ENCODE data around the gene ROR2. TPM values are rescaled to one million over a fixed set of nuclear protein-coding genes. Genes with fewer than 3 reads are reported as not detected.

The ROR2 gene
- total and polyA plus RNA-seq, 7 donors, result 0.46 to 81.7 (median 51.4) TPM

DNA sequence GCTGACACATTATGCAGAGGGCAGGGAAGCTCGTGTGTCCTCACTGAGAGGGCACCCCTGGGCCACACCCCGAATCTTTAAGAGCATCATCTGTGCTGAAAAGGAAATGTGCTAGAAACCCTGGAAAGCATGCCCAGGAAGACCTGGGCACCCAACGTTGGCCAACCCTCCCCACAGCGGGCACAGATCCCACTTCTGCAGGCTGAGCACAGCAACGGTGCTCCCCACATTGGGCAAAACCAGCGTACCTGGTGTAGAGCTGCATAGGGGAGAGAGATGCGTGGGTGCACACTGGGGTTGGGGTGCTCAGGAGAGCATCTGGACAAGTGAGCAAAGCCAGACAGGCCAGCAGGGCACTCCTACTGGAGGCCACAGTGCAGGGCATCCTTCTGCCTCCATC is 32.6 kb downstream of the ROR2 start:
- Histone ChIP-seq H3K4me3 (no peak overlapping the region), H3K4me1 (peaks cover 0 to 95% (median 49%) of the 10 kb centered on the region in 4 donors), H3K27me3 (no peaks in the 10 kb centered on the region), H3K36me3 (no peaks in the 10 kb centered on the region), H3K27ac (no peak overlapping the region), H3K9me3 (no peaks in the 10 kb centered on the region)
- intact Hi-C loops (cut with DNase I), result no loop called here
- 88 to 91% methylated on average over 7 of the region's 7 CpGs for WGBS, 2 donors
- TF ChIP-seq POLR2AphosphoS5 (IDR thresholded peaks at IDR 0.05), result no peak
- DNase-seq, result no peak

DNA sequence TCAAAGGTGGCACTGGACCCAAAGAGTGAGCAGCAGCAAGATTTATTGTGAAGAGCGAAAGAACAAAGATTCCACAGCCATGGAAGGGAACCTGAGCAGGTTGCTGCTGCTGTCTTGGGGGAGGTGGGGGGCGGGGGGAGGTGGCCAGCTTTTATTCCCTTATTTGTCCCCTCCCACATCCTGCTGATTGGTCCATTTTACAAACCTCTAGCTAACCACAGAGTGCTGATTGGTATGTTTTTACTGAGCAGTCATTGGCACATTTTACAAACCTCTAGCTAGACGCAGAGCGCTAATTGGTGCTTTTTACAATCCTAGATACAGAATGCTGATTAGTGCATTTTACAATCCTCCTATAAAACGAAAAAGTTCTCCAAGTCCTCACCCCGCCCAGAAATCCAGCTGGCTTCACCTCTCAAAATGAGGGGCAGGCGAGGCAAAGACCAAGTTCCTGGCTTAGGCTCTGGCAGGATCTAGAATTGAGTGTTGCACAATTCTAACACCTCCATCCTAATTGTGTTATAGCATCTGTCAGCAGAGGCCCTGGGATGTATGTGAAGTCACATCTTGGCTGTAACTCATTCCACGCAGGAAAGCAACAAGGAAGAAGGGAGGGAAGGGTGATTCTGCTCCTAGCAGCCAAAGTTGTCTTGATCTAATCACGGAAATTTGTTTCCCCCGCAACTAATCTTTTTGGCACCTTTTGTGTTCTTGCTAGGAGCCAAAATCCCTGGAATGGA is 34.3 kb downstream of the ROR2 start:
- Histone ChIP-seq H3K9me3 (no peaks in the 10 kb centered on the region), H3K4me1 (peaks cover 0 to 96% (median 54%) of the 10 kb centered on the region in 4 donors), H3K27ac (no peak overlapping the region), H3K4me3 (no peak overlapping the region), H3K27me3 (no peaks in the 10 kb centered on the region), H3K36me3 (no peaks in the 10 kb centered on the region)
- TF ChIP-seq EP300 (IDR thresholded peaks at IDR 0.05), result no peak
- TF ChIP-seq POLR2A (IDR thresholded peaks at IDR 0.05), result no peak
- no peak for TF ChIP-seq POLR2AphosphoS5 (IDR thresholded peaks at IDR 0.05)
- TF ChIP-seq, protein P1, sequence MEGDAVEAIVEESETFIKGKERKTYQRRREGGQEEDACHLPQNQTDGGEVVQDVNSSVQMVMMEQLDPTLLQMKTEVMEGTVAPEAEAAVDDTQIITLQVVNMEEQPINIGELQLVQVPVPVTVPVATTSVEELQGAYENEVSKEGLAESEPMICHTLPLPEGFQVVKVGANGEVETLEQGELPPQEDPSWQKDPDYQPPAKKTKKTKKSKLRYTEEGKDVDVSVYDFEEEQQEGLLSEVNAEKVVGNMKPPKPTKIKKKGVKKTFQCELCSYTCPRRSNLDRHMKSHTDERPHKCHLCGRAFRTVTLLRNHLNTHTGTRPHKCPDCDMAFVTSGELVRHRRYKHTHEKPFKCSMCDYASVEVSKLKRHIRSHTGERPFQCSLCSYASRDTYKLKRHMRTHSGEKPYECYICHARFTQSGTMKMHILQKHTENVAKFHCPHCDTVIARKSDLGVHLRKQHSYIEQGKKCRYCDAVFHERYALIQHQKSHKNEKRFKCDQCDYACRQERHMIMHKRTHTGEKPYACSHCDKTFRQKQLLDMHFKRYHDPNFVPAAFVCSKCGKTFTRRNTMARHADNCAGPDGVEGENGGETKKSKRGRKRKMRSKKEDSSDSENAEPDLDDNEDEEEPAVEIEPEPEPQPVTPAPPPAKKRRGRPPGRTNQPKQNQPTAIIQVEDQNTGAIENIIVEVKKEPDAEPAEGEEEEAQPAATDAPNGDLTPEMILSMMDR (IDR thresholded peaks at IDR 0.05), result no peak
- no peak for DNase-seq
- intact Hi-C loops (cut with DNase I), result no loop called here
- WGBS, 2 donors, result 58 to 77% methylated on average over 10 of the region's 10 CpGs

DNA sequence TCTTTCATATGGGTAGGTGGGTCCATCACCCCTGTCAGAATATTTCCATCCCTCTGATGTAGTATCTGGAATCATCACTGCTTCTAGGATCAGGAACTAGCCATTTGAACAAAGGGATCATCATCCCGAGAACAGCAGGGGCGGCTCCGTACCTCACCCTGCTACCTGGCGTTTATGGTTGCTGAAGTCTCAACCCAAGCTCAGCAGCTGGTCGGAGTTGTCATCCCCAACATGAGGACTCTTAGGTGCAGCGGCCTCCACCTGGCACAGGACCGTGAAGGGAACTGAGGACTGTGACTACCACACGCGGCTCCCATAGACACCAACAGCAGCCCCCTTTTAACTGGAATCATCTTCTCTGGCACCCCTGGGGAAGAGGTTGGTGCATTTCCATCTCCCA is 35.1 kb downstream of the ROR2 start:
- Histone ChIP-seq H3K27me3 (no peaks in the 10 kb centered on the region), H3K4me1 (peaks cover 0 to 94% (median 49%) of the 10 kb centered on the region in 4 donors), H3K36me3 (no peaks in the 10 kb centered on the region), H3K9me3 (no peaks in the 10 kb centered on the region), H3K4me3 (no peak overlapping the region), H3K27ac (peak overlapping the region in 1 of 4 donors; percentile 46)
- no peak for TF ChIP-seq POLR2AphosphoS5 (IDR thresholded peaks at IDR 0.05)
- TF ChIP-seq, protein P1 (IDR thresholded peaks at IDR 0.05), result no peak
- no peak for TF ChIP-seq POLR2A (IDR thresholded peaks at IDR 0.05)
- TF ChIP-seq EP300 (IDR thresholded peaks at IDR 0.05), result no peak
- 96 to 98% methylated on average over 9 of the region's 9 CpGs for WGBS, 2 donors
- intact Hi-C loops (cut with DNase I), result no loop called here
- no peak for DNase-seq

DNA sequence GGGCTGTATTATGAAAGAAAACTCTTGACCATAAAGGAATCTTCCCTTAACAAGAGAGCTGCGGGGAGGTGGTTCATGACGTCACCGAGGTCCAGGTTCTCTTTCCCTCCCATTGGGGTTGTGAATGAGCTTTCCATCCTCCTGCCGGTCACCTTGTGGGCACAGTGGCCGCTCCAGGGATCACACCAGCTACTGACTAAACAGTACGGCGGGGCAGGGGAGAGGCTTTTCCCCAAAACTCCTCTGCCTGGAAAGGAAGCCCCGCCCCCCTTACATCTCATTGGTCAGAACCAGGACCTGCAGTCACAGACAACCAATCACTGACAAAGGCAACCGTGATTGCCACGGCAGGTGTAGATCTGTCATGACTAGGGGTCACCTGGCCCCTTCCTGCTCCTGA is 35.6 kb downstream of the ROR2 start:
- H3K27ac ChIP-seq, result peak overlapping the region in 1 of 4 donors; percentile 46

DNA sequence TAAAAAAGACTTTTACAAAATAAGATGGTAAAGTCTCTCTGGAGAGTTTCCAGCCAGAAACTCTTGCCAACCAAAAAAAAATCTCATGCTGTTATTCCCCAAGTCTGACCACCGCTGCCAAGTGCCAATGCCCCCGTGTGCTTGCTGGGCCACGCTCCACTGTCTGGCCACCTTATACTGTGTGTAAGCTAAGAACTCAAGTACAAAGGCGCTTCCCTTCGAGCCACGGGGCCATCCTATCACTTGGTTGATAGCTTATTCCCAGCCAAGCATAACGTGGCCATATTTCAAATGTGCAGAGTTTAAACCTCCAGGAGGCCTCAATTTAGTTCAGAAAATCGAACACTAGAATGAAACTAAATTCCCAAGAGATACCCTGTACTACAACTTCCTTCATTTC is 36.0 kb downstream of the ROR2 start:
- WGBS, 2 donors, result 86 to 92% methylated on average over 8 of the region's 8 CpGs
- TF ChIP-seq POLR2AphosphoS5 (IDR thresholded peaks at IDR 0.05), result no peak
- no peaks in the 10 kb centered on the region for H3K9me3 ChIP-seq

More for the DNA sequence above, 35.6 kb downstream of the ROR2 start:
- no peaks in the 10 kb centered on the region for H3K9me3 ChIP-seq
- WGBS, 2 donors, result 94 to 95% methylated on average over 10 of the region's 10 CpGs
- no peaks in the 10 kb centered on the region for H3K27me3 ChIP-seq
- TF ChIP-seq POLR2AphosphoS5 (IDR thresholded peaks at IDR 0.05), result no peak
- TF ChIP-seq, protein P1 (IDR thresholded peaks at IDR 0.05), result no peak
- no peak for TF ChIP-seq EP300 (IDR thresholded peaks at IDR 0.05)
- TF ChIP-seq POLR2A (IDR thresholded peaks at IDR 0.05), result no peak
- no peak overlapping the region for H3K4me3 ChIP-seq
- intact Hi-C loops (cut with DNase I), result no loop called here
- no peaks in the 10 kb centered on the region for H3K36me3 ChIP-seq
- H3K4me1 ChIP-seq, result peaks cover 0 to 91% (median 46%) of the 10 kb centered on the region in 4 donors
- DNase-seq, result no peak

More for the DNA sequence above, 36.0 kb downstream of the ROR2 start:
- H3K36me3 ChIP-seq, result no peaks in the 10 kb centered on the region
- intact Hi-C loops (cut with DNase I), result no loop called here
- H3K27me3 ChIP-seq, result no peaks in the 10 kb centered on the region
- DNase-seq, result no peak
- no peak overlapping the region for H3K4me3 ChIP-seq
- H3K4me1 ChIP-seq, result peaks cover 0 to 91% (median 46%) of the 10 kb centered on the region in 4 donors
- peak overlapping the region in 1 of 4 donors; percentile 46 for H3K27ac ChIP-seq
